ENCODE measurements around the gene SORBS2.

GRCh38 chr4:185743722-185744487, 68.1 kb downstream of the SORBS2 start:
- TF ChIP-seq CTCF (IDR thresholded peaks at IDR 0.05): no peak
- no peak for TF ChIP-seq REST (IDR thresholded peaks at IDR 0.05; ENCODE audit: insufficient read depth in 1 of 2, low read depth in 2 of 2, low read length in 1 of 2)
